Stimulated activated CD4-positive, alpha-beta T cell treated with anti-CD3 and anti-CD28 coated beads, TNF-alpha, amount 100 ng/mL, for 24 hours (primary cell): ENCODE data around the gene LAPTM4A.
"Not testable (repeated sequence)": the region's sequence is repeated elsewhere in the genome, so short reads cannot be mapped to it uniquely, and the experiment has no call there.

ENCODE experiments used
- DNase-seq, 3 experiments: peaks; one replicate each; pipeline ENCODE4 v3.0.0-alpha.2; 2020; ENCODE audit warnings: low read depth in 3 of 3

LAPTM4A gene

GRCh38 chr2:20051532-20052228 lies at the start of gene LAPTM4A:
TSS of gene LAPTM4A (minus strand) at chr2:20051628. CDS start at chr2:20051520, 108 bp downstream.
- DNase-seq: peak; percentile 93 to 96 (median 95)

- no peak for DNase-seq
These were observed 49.3 kb upstream of the LAPTM4A start for GRCh38 chr2:20100711-20101110.

GRCh38 chr2:20099780-20100179 lies 48.4 kb upstream of the LAPTM4A start:
- no peak for DNase-seq

GRCh38 chr2:20097889-20098714 lies 46.7 kb upstream of the LAPTM4A start:
- peak; percentile 47 to 79 (median 60) for DNase-seq

- no peak for DNase-seq
These were observed 44.0 kb upstream of the LAPTM4A start for GRCh38 chr2:20095469-20095868.

GRCh38 chr2:20094955-20095354 lies 43.5 kb upstream of the LAPTM4A start:
- no peak for DNase-seq

- DNase-seq: no peak
These were observed 42.8 kb upstream of the LAPTM4A start for GRCh38 chr2:20094142-20094755.

- no peak for DNase-seq
These were observed 42.1 kb upstream of the LAPTM4A start for GRCh38 chr2:20093263-20094141.

GRCh38 chr2:20092901-20093235 lies 41.4 kb upstream of the LAPTM4A start:
- DNase-seq: no peak

GRCh38 chr2:20092226-20092900 lies 40.9 kb upstream of the LAPTM4A start:
- no peak for DNase-seq

- DNase-seq: no peak
These were observed 40.0 kb upstream of the LAPTM4A start for GRCh38 chr2:20091305-20091991.

- DNase-seq: no peak
These were observed 38.5 kb upstream of the LAPTM4A start for GRCh38 chr2:20089715-20090464.

- not testable (repeated sequence) for DNase-seq
These were observed 34.5 kb upstream of the LAPTM4A start for GRCh38 chr2:20085909-20086308.

- DNase-seq: not testable (repeated sequence)
These were observed 31.4 kb upstream of the LAPTM4A start for GRCh38 chr2:20082812-20083211.

- DNase-seq: no peak
These were observed 30.4 kb upstream of the LAPTM4A start for GRCh38 chr2:20081841-20082240.

GRCh38 chr2:20080839-20081415 lies 29.5 kb upstream of the LAPTM4A start:
- no peak for DNase-seq

GRCh38 chr2:20080428-20080827 lies 29.0 kb upstream of the LAPTM4A start:
- DNase-seq: no peak

GRCh38 chr2:20079546-20080115 lies 28.2 kb upstream of the LAPTM4A start:
- no peak for DNase-seq

- no peak for DNase-seq
These were observed 26.0 kb upstream of the LAPTM4A start for GRCh38 chr2:20077411-20077940.
